HL-60 (cell line): ENCODE results near the gene ATMIN.

Source experiments
- POLR2AphosphoS5 ChIP-seq: IDR thresholded peaks from 2 replicates; pipeline ENCODE4 v1.6.1; 2012; ENCODE audit warnings: low read depth
- TF ChIP-seq, protein P1 (sequence below): IDR thresholded peaks from one replicate; pipeline ENCODE4 v1.5.1; 2011; ENCODE audit warnings: low read length, control low read depth, inconsistent platforms; ENCODE audit not compliant: insufficient read depth

DNA sequence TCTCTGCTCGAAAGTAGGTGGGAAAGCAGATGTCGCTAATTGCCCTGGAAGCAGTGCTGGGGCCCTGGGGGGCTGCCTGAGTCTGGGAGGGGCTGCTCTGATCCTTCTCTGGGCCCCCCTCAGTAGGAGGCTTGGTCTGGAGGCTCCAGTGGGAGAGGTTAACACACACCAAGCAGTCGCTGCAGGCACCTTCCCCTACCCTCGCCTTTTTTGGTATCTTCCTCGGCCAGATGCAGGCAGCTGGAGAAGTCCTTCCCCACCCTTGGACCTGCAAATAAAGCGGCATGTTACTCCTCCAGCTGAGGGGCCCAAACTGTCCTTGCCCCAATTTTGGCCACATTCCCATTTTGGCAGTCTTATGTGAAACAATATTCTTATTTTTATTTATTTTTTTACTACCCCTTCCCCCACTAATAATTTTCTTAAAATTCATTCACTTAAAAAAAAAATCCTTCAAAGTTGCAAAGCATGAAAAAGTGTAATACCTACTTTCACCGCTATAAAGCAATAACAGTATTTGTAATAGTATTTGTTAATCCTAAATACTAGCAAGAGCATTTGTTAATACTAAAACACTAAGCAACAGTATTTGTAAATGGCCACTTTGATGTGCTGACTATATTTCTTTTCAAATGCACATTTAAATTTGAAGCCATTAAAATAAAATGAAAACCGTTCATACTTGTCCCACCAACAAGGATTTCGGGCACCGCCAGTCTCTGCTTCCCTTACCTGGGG lies 26.4 kb downstream of the ATMIN start:
- TF ChIP-seq, protein P1, sequence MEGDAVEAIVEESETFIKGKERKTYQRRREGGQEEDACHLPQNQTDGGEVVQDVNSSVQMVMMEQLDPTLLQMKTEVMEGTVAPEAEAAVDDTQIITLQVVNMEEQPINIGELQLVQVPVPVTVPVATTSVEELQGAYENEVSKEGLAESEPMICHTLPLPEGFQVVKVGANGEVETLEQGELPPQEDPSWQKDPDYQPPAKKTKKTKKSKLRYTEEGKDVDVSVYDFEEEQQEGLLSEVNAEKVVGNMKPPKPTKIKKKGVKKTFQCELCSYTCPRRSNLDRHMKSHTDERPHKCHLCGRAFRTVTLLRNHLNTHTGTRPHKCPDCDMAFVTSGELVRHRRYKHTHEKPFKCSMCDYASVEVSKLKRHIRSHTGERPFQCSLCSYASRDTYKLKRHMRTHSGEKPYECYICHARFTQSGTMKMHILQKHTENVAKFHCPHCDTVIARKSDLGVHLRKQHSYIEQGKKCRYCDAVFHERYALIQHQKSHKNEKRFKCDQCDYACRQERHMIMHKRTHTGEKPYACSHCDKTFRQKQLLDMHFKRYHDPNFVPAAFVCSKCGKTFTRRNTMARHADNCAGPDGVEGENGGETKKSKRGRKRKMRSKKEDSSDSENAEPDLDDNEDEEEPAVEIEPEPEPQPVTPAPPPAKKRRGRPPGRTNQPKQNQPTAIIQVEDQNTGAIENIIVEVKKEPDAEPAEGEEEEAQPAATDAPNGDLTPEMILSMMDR, result no peak
- no peak for TF ChIP-seq POLR2AphosphoS5
